DOHH2 (cell line): ENCODE measurements around the gene CPED1.
"Not testable (repeated sequence)": the region's sequence is repeated elsewhere in the genome, so short reads cannot be mapped to it uniquely, and the experiment has no call there.

Experiments used
- H3F3A ChIP-seq: fragments of 200-600 bp; sonication (generic), shearing (Covaris generic); 2 replicates; pipeline ENCODE4 v1.6.0; 2016; ENCODE audit warnings: antibody characterized with exemption, mild to moderate bottlenecking; ENCODE audit not compliant: control insufficient read depth, insufficient read depth
- H3K27ac ChIP-seq: fragments of 200-600 bp; sonication (generic); 2 replicates; pipeline ENCODE4 v1.5.1; 2014; ENCODE audit warnings: low read depth, mild to moderate bottlenecking, low read length, moderate library complexity
- H3K27me3 ChIP-seq: fragments of 200-600 bp; sonication (generic); 2 replicates; pipeline ENCODE4 v1.6.1; 2014; ENCODE audit warnings: mild to moderate bottlenecking, low read length, mixed read lengths; ENCODE audit not compliant: control insufficient read depth
- H3K36me3 ChIP-seq: fragments of 200-600 bp; sonication (generic); 2 replicates; pipeline ENCODE4 v1.6.1; 2014; ENCODE audit warnings: mild to moderate bottlenecking, low read length, moderate library complexity, mixed read lengths; ENCODE audit not compliant: control insufficient read depth
- H3K4me1 ChIP-seq: fragments of 200-600 bp; sonication (generic); 2 replicates; pipeline ENCODE4 v1.6.1; 2014; ENCODE audit warnings: mild to moderate bottlenecking, low read length, mixed read lengths; ENCODE audit not compliant: control insufficient read depth
- H3K4me2 ChIP-seq: fragments of 200-600 bp; sonication (generic); 2 replicates; pipeline ENCODE4 v1.6.0; 2014; ENCODE audit warnings: mild to moderate bottlenecking, low read length, moderate library complexity
- H3K4me3 ChIP-seq: fragments of 200-600 bp; sonication (generic); 2 replicates; pipeline ENCODE4 v1.5.1; 2014; ENCODE audit warnings: mild to moderate bottlenecking, low read length, mixed read lengths
- H3K79me2 ChIP-seq: fragments of 200-600 bp; sonication (generic); 2 replicates; pipeline ENCODE4 v1.6.1; 2014; ENCODE audit warnings: mild to moderate bottlenecking, low read length, mixed read lengths; ENCODE audit not compliant: control insufficient read depth
- H3K9me2 ChIP-seq: fragments of 200-600 bp; sonication (generic); replicated peaks from 2 replicates; pipeline ENCODE4 v1.6.1; 2014; ENCODE audit warnings: mild to moderate bottlenecking, low read length, mixed read lengths; ENCODE audit not compliant: control insufficient read depth
- H3K9me3 ChIP-seq: fragments of 200-600 bp; sonication (generic); 2 replicates; pipeline ENCODE4 v1.6.1; 2014; ENCODE audit warnings: antibody characterized with exemption, low read length, mixed read lengths; ENCODE audit not compliant: control insufficient read depth, insufficient read depth
- H4K20me1 ChIP-seq: fragments of 200-600 bp; sonication (generic); 2 replicates; pipeline ENCODE4 v1.6.0; 2014; ENCODE audit warnings: low read depth, mild to moderate bottlenecking, antibody characterized with exemption, low read length, moderate library complexity; ENCODE audit not compliant: control insufficient read depth, insufficient read depth
- EZH2phosphoT487 ChIP-seq: fragments of 200-600 bp; sonication (generic); IDR thresholded peaks from 2 replicates; pipeline ENCODE4 v1.6.1; 2017; ENCODE audit warnings: borderline replicate concordance, mild to moderate bottlenecking, antibody characterized with exemption, low read length, moderate library complexity, mixed read lengths
- TF ChIP-seq, protein P1 (sequence below): fragments of 200-600 bp; sonication (generic); IDR thresholded peaks from one replicate; pipeline ENCODE4 v1.5.1; 2014; ENCODE audit warnings: antibody characterized with exemption, mild to moderate bottlenecking, low read depth, low read length; ENCODE audit not compliant: poor library complexity, severe bottlenecking

CPED1 gene

DNA sequence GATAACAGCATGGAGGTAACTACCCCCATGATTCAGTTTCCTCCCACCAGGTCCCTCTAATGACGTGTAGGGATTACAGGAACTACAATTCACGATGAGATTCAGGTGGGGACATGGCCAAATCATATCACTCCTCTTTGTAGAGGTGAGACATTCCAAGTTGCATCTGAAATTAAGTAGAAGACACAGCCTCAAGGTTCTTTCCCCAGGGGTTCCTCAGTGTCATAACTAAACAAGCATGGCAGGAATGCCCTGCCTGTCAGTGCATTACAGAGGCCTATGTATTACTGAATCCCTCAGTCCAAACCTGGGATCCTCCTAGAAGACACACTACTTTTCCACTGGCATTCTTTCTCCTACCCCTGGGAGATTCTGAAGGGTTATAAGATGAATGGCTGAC lies 297.7 kb downstream of the CPED1 start:
- Histone ChIP-seq H3F3A (no peaks in the 10 kb centered on the region), H3K27me3 (no peaks in the 10 kb centered on the region), H3K9me2 (no peaks in the 10 kb centered on the region), H3K4me1 (peaks cover 9% of the 10 kb centered on the region), H3K4me2 (no peak overlapping the region), H4K20me1 (no peaks in the 10 kb centered on the region), H3K27ac (no peak overlapping the region), H3K4me3 (no peak overlapping the region), H3K79me2 (no peaks in the 10 kb centered on the region), H3K9me3 (peaks cover 30% of the 10 kb centered on the region), H3K36me3 (no peaks in the 10 kb centered on the region)
- TF ChIP-seq EZH2phosphoT487 = no peak

DNA sequence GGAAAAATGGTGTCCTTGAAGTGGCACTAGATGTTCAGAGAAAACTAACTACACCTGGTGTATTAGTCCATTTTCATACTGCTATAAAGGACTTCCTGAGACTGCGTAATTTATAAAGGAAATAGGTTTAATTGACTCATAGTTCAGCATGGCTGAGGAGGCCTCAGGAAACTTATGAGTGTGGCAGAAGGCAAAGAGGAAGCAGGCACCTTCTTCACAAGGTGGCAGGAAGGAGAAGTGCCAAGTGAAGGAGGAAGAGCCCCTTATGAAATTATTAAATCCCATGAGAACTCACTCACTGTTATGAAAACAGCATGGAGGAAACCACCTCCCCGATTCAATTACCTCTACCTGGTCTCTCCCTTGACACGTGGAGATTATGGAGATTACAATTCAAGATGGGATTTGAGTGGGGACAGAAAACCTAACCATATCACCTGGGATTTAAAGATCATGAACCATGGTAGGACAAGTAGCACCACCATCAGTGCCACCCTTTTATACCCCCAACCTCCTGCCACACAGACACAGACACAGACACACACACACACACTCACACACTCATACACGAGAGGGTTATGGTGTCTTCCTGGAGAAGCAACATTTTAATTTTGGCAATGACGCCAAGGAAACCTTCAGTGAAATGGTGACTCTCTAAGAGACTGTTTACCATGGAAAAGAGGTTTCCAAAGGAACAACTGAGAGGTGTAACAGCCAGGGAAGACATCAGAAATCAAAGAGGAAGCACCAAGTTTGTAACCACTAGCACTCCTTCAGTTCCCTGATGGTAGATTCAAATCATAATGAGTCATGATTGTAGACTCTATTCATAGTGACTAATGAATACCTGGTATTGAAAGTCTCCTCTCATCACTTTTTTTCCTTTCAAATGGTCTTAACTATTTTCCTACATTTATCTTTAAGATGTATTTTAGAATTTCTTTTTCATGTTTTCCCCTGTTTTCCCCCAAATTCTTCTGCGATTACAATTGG lies 298.5 kb downstream of the CPED1 start:
- H3F3A ChIP-seq = no peaks in the 10 kb centered on the region
- H3K4me1 ChIP-seq = peaks cover 9% of the 10 kb centered on the region
- H4K20me1 ChIP-seq = no peaks in the 10 kb centered on the region
- TF ChIP-seq EZH2phosphoT487 = no peak
- H3K4me3 ChIP-seq = no peak overlapping the region
- no peaks in the 10 kb centered on the region for H3K79me2 ChIP-seq
- H3K4me2 ChIP-seq = no peak overlapping the region
- no peaks in the 10 kb centered on the region for H3K36me3 ChIP-seq
- H3K9me3 ChIP-seq = peaks cover 30% of the 10 kb centered on the region
- no peak overlapping the region for H3K27ac ChIP-seq
- no peaks in the 10 kb centered on the region for H3K27me3 ChIP-seq
- no peaks in the 10 kb centered on the region for H3K9me2 ChIP-seq

DNA sequence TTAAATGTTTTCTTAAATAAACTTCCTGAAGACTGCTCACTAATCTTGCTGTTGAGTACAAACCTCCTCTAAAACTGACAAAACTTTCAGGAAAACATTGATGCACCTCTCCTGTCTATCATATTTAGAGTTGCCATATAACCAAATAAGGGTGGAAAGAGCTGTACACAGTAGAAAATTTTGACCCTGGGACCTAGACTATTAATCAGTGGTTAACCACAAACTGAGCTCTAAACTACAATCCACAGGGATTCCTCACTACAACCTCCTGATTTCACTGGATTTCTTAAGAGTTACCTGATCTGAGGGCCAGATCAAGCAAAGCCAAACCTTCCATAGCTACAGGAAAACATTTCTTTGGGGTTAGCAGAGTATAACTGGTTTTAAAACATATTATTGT lies 300.4 kb downstream of the CPED1 start:
- Histone ChIP-seq H3K4me1 (peaks cover 9% of the 10 kb centered on the region), H3K27ac (no peak overlapping the region), H3K36me3 (no peaks in the 10 kb centered on the region), H3K4me2 (no peak overlapping the region), H3K79me2 (no peaks in the 10 kb centered on the region), H3F3A (no peaks in the 10 kb centered on the region), H3K9me3 (peaks cover 30% of the 10 kb centered on the region), H3K9me2 (no peaks in the 10 kb centered on the region), H4K20me1 (no peaks in the 10 kb centered on the region), H3K4me3 (no peak overlapping the region), H3K27me3 (no peaks in the 10 kb centered on the region)
- TF ChIP-seq EZH2phosphoT487 = no peak
- TF ChIP-seq, protein P1, sequence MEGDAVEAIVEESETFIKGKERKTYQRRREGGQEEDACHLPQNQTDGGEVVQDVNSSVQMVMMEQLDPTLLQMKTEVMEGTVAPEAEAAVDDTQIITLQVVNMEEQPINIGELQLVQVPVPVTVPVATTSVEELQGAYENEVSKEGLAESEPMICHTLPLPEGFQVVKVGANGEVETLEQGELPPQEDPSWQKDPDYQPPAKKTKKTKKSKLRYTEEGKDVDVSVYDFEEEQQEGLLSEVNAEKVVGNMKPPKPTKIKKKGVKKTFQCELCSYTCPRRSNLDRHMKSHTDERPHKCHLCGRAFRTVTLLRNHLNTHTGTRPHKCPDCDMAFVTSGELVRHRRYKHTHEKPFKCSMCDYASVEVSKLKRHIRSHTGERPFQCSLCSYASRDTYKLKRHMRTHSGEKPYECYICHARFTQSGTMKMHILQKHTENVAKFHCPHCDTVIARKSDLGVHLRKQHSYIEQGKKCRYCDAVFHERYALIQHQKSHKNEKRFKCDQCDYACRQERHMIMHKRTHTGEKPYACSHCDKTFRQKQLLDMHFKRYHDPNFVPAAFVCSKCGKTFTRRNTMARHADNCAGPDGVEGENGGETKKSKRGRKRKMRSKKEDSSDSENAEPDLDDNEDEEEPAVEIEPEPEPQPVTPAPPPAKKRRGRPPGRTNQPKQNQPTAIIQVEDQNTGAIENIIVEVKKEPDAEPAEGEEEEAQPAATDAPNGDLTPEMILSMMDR = no peak

DNA sequence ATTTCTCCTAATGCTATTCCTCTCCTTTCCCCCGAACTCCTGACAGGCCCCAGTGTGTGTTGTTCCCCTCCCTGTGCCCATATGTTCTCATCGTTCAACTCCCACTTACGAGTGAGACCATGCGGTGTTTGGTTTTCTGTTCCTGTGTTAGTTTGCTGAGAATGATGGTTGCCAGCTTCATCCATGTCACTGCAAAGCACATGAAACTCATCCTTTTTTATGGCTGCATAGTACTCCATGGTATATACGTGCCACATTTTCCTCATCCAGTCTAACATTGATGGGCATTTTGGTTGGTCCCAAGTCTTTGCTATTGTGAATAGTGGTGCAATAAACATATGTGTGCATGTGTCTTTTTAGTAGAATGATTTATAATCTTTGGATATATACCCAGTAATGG lies 301.4 kb downstream of the CPED1 start:
- not testable (repeated sequence) for H3K4me2 ChIP-seq, H3K4me1 ChIP-seq, H3K36me3 ChIP-seq, H3K4me3 ChIP-seq, H3K9me2 ChIP-seq, H3K27ac ChIP-seq, H3K79me2 ChIP-seq, H3K27me3 ChIP-seq, H3F3A ChIP-seq, H4K20me1 ChIP-seq
- H3K9me3 ChIP-seq = peaks cover 21% of the 10 kb centered on the region
